ENCODE results near the gene UNK. TPM values are rescaled to one million over a fixed set of nuclear protein-coding genes. Genes with fewer than 3 reads are reported as not detected.

UNK gene
- total RNA-seq, 4 donors from 2014 or later, result 6.9 to 69.7 (median 45.5) TPM

- Histone ChIP-seq H3K27ac (peak overlapping the region; percentile 99 to 100), H3K9me3 (no peaks in the 10 kb centered on the region), H3K4me1 (peaks cover 5 to 6% of the 10 kb centered on the region in 2 donors), H3K27me3 (no peaks in the 10 kb centered on the region), H3K4me3 (no peak overlapping the region), H3K36me3 (no peaks in the 10 kb centered on the region)
- no peak for DNase-seq
- intact Hi-C loops (cut with DNase I; ENCODE audit: low total_unique reads), result no loop called here
- no peak for TF ChIP-seq POLR2A (IDR thresholded peaks at IDR 0.05)
- TF ChIP-seq, protein P1, sequence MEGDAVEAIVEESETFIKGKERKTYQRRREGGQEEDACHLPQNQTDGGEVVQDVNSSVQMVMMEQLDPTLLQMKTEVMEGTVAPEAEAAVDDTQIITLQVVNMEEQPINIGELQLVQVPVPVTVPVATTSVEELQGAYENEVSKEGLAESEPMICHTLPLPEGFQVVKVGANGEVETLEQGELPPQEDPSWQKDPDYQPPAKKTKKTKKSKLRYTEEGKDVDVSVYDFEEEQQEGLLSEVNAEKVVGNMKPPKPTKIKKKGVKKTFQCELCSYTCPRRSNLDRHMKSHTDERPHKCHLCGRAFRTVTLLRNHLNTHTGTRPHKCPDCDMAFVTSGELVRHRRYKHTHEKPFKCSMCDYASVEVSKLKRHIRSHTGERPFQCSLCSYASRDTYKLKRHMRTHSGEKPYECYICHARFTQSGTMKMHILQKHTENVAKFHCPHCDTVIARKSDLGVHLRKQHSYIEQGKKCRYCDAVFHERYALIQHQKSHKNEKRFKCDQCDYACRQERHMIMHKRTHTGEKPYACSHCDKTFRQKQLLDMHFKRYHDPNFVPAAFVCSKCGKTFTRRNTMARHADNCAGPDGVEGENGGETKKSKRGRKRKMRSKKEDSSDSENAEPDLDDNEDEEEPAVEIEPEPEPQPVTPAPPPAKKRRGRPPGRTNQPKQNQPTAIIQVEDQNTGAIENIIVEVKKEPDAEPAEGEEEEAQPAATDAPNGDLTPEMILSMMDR (IDR thresholded peaks at IDR 0.05), result peak; percentile 62 to 79 (median 70)
Observed at GRCh38 chr17:75783069-75783783, 1.4 kb upstream of the UNK start.

DNA sequence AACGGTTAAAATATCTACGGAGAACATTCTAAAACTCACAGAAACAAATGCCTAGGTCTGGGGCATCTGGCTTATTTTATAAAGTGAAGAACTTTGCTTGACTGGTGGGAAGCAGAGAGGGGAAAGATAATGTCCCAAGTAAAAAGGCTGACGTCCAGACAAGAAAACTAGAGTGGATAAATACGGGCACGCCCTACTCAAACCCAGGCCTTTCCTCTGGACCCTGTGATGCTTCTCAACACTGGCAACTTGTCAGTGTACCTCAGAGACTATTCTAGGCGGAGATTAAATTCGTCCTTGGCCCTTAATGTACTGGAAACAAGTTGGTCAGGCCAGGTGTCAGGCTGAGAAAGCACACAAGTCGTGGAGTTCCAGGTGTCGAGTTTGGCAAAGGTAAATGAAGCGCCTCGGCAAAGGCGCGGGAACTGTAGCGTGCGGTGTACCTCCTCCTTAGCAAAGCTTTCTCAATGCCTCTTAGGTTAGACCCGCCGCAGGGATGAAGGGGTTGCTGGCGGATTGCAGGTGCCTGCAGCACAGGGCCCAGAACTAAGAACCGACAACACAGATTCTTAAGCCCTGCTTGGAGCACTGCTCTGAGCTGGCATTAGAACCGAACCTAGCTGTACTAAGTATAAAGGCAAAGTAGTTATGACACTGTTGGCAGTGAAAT is 668 bp upstream of the UNK start:
- no peak for TF ChIP-seq POLR2A (IDR thresholded peaks at IDR 0.05)
- TF ChIP-seq, protein P1 (IDR thresholded peaks at IDR 0.05), result peak in 1 of 4 experiments; percentile 14
- Histone ChIP-seq H3K9me3 (no peaks in the 10 kb centered on the region), H3K27me3 (no peaks in the 10 kb centered on the region), H3K27ac (peak overlapping the region; percentile 99 to 100), H3K4me1 (peaks cover 5 to 6% of the 10 kb centered on the region in 2 donors), H3K36me3 (no peaks in the 10 kb centered on the region), H3K4me3 (peak overlapping the region; percentile 75 to 79)
- DNase-seq, result peak; percentile 62 to 65
- intact Hi-C loops (cut with DNase I; ENCODE audit: low total_unique reads), result no loop called here

- Histone ChIP-seq H3K27ac (peak overlapping the region; percentile 99 to 100), H3K36me3 (no peaks in the 10 kb centered on the region), H3K27me3 (no peaks in the 10 kb centered on the region), H3K9me3 (no peaks in the 10 kb centered on the region), H3K4me3 (peak overlapping the region; percentile 75 to 79), H3K4me1 (peaks cover 5 to 6% of the 10 kb centered on the region in 2 donors)
- intact Hi-C loops (cut with DNase I; ENCODE audit: low total_unique reads), result no loop called here
- peak; percentile 57 to 65 for TF ChIP-seq POLR2A (IDR thresholded peaks at IDR 0.05)
- TF ChIP-seq, protein P1 (IDR thresholded peaks at IDR 0.05), result no peak
- DNase-seq, result peak; percentile 88 to 94
Observed at GRCh38 chr17:75785016-75785890, 647 bp downstream of the UNK start.

GRCh38 chr17:75791254-75791653 is 6.6 kb downstream of the UNK start:
- intact Hi-C loops (cut with DNase I; ENCODE audit: low total_unique reads), result no loop called here
- TF ChIP-seq POLR2A (IDR thresholded peaks at IDR 0.05), result no peak
- TF ChIP-seq, protein P1 (IDR thresholded peaks at IDR 0.05), result no peak
- peaks cover 5 to 6% of the 10 kb centered on the region in 2 donors for H3K4me1 ChIP-seq

More at GRCh38 chr17:75791254-75791653, 6.6 kb downstream of the UNK start:
- no peak for DNase-seq
- H3K27ac ChIP-seq, result no peak overlapping the region
- H3K36me3 ChIP-seq, result no peaks in the 10 kb centered on the region
- no peaks in the 10 kb centered on the region for H3K9me3 ChIP-seq
- no peak overlapping the region for H3K4me3 ChIP-seq
- H3K27me3 ChIP-seq, result no peaks in the 10 kb centered on the region
